Esophagus muscularis mucosa (tissue), 4 donors: ENCODE data around the gene KDM1A. TPM values are rescaled to one million over a fixed set of nuclear protein-coding genes. Genes with fewer than 3 reads are reported as not detected.

Experiments
- DNase-seq: peaks from one replicate; pipeline ENCODE4 v3.0.0-alpha.2; 2017; ENCODE audit errors: extremely low spot score
- H3K27ac ChIP-seq, 4 donors: fragments of 200-600 bp; sonication (generic); replicated peaks in 1 of 4; 1 replicate in 3 of 4; 2 replicates in 1 of 4; pipeline ENCODE4 v1.5.1; 2016 to 2019; ENCODE audit warnings: mild to moderate bottlenecking in 1 of 4
- H3K27me3 ChIP-seq, 4 donors: fragments of 200-600 bp; sonication (generic); one replicate each; pipeline versions ENCODE4 v1.5.1 to v1.6.0; 2016 to 2019
- H3K36me3 ChIP-seq, 4 donors: fragments of 200-600 bp; sonication (generic); one replicate each; pipeline ENCODE4 v1.5.1; 2016 to 2019
- H3K4me1 ChIP-seq, 4 donors: fragments of 200-600 bp; sonication (generic); one replicate each; pipeline ENCODE4 v1.5.1; 2016 to 2019
- H3K4me3 ChIP-seq, 4 donors: fragments of 200-600 bp; sonication (generic); 1 replicate in 2 of 4; 2 replicates in 2 of 4; pipeline ENCODE4 v1.5.1; 2016 to 2019; ENCODE audit warnings: mild to moderate bottlenecking in 4 of 4, moderate library complexity in 1 of 4
- H3K9me3 ChIP-seq, 4 donors: fragments of 200-600 bp; sonication (generic); 1 replicate in 3 of 4; 2 replicates in 1 of 4; pipeline ENCODE4 v1.5.1; 2016 to 2019
- EP300 ChIP-seq: sonication (generic); formaldehyde crosslinking; IDR thresholded peaks from one replicate; pipeline ENCODE4 v1.6.1; 2017; ENCODE audit warnings: antibody characterized with exemption
- POLR2A ChIP-seq: fragments of 450-650 bp; IDR thresholded peaks from one replicate; pipeline ENCODE4 v1.6.1; 2017; ENCODE audit warnings: antibody characterized with exemption, moderate library complexity, mild to moderate bottlenecking, low read depth
- POLR2AphosphoS5 ChIP-seq, 2 donors: sonication (generic); formaldehyde crosslinking; IDR thresholded peaks; one replicate each; pipeline ENCODE4 v1.6.1; 2017; ENCODE audit warnings: antibody characterized with exemption in 2 of 2
- WGBS: methylation state at CpG from one replicate; pipeline ENCODE4 v1.1.5; 2018; 5-methylcytosine and 5-hydroxymethylcytosine counted together
- intact Hi-C: fragments of 100-400 bp; cut with DNase I; formaldehyde crosslinking; loops from one replicate; pipeline ENCODE4 v1.15.1; 2023
- total RNA-seq, 4 donors: library from RNA; depleted of rRNA; stranded (reverse); fragments of >200 nt; gene quantifications; one replicate each; pipeline versions ENCODE4 v1.1.0 to v1.2.1, GENCODE V29; 2016
- TF ChIP-seq, protein P1 (sequence below), 3 experiments: fragments of 200-600 bp in 2 of 3; fragments of 450-650 bp in 1 of 3; sonication (generic) in 2 of 3; IDR thresholded peaks; one replicate each; pipeline ENCODE4 v1.5.1; 2017 to 2019; ENCODE audit warnings: antibody characterized with exemption in 3 of 3, mild to moderate bottlenecking in 2 of 3, moderate library complexity in 1 of 3

The KDM1A gene
- total RNA-seq, 4 donors from 2014 or later = 39.0 to 70.2 (median 51.1) TPM

GRCh38 chr1:23019863-23020625 lies 776 bp downstream of the KDM1A start:
- Histone ChIP-seq H3K9me3 (no peaks in the 10 kb centered on the region), H3K4me1 (peaks cover 12 to 24% (median 17%) of the 10 kb centered on the region in 4 donors), H3K27me3 (no peaks in the 10 kb centered on the region), H3K4me3 (peak overlapping the region; percentile 79 to 99 (median 95)), H3K27ac (peak overlapping the region; percentile 91 to 95 (median 93)), H3K36me3 (no peaks in the 10 kb centered on the region)
- TF ChIP-seq POLR2AphosphoS5 (IDR thresholded peaks at IDR 0.05) (no peak), POLR2A (no peak), EP300 (no peak)
- TF ChIP-seq, protein P1, sequence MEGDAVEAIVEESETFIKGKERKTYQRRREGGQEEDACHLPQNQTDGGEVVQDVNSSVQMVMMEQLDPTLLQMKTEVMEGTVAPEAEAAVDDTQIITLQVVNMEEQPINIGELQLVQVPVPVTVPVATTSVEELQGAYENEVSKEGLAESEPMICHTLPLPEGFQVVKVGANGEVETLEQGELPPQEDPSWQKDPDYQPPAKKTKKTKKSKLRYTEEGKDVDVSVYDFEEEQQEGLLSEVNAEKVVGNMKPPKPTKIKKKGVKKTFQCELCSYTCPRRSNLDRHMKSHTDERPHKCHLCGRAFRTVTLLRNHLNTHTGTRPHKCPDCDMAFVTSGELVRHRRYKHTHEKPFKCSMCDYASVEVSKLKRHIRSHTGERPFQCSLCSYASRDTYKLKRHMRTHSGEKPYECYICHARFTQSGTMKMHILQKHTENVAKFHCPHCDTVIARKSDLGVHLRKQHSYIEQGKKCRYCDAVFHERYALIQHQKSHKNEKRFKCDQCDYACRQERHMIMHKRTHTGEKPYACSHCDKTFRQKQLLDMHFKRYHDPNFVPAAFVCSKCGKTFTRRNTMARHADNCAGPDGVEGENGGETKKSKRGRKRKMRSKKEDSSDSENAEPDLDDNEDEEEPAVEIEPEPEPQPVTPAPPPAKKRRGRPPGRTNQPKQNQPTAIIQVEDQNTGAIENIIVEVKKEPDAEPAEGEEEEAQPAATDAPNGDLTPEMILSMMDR (IDR thresholded peaks at IDR 0.05) = no peak
- DNase-seq = no peak
- 2% methylated on average over 16 of the region's 42 CpGs for WGBS
- intact Hi-C loops = no loop called here

- Histone ChIP-seq H3K27me3 (no peaks in the 10 kb centered on the region), H3K36me3 (no peaks in the 10 kb centered on the region), H3K4me3 (peak overlapping the region; percentile 79 to 99 (median 95)), H3K27ac (peak overlapping the region in 3 of 4 donors; percentile 91 to 94 (median 92)), H3K4me1 (peaks cover 12 to 24% (median 17%) of the 10 kb centered on the region in 4 donors), H3K9me3 (no peaks in the 10 kb centered on the region)
- no peak for DNase-seq
- no peak for TF ChIP-seq POLR2AphosphoS5 (IDR thresholded peaks at IDR 0.05)
- TF ChIP-seq, protein P1 (IDR thresholded peaks at IDR 0.05) = no peak
- no peak for TF ChIP-seq POLR2A
- no peak for TF ChIP-seq EP300
- intact Hi-C loops = no loop called here
- WGBS = 42% methylated on average over 7 of the region's 7 CpGs
Observed at GRCh38 chr1:23020706-23021405, 1.6 kb downstream of the KDM1A start.

- H3K4me1 ChIP-seq = peaks cover 12 to 24% (median 17%) of the 10 kb centered on the region in 4 donors
- no peaks in the 10 kb centered on the region for H3K36me3 ChIP-seq
- TF ChIP-seq EP300 (no peak), POLR2AphosphoS5 (IDR thresholded peaks at IDR 0.05) (no peak), POLR2A (no peak)
- TF ChIP-seq, protein P1 (IDR thresholded peaks at IDR 0.05) = no peak
- no peak overlapping the region for H3K4me3 ChIP-seq
- intact Hi-C loops = no loop called here
- no peak for DNase-seq
- WGBS = 91% methylated on average over 2 of the region's 2 CpGs
- H3K27ac ChIP-seq = no peak overlapping the region
- no peaks in the 10 kb centered on the region for H3K9me3 ChIP-seq
- no peaks in the 10 kb centered on the region for H3K27me3 ChIP-seq
Observed at GRCh38 chr1:23021834-23022233, 2.6 kb downstream of the KDM1A start.

GRCh38 chr1:23023174-23023845 lies 4.0 kb downstream of the KDM1A start:
- TF ChIP-seq POLR2AphosphoS5 (IDR thresholded peaks at IDR 0.05) (no peak), POLR2A (no peak), EP300 (no peak)
- TF ChIP-seq, protein P1 (IDR thresholded peaks at IDR 0.05) = no peak
- Histone ChIP-seq H3K27ac (no peak overlapping the region), H3K36me3 (no peaks in the 10 kb centered on the region), H3K4me3 (no peak overlapping the region), H3K4me1 (peaks cover 12 to 22% (median 16%) of the 10 kb centered on the region in 4 donors), H3K27me3 (no peaks in the 10 kb centered on the region), H3K9me3 (no peaks in the 10 kb centered on the region)
- intact Hi-C loops = no loop called here
- WGBS = 97% methylated on average over 5 of the region's 5 CpGs
- DNase-seq = no peak
